NCI-H1048 (cell line): ENCODE data around the gene NFE2L1.
"Not testable (repeated sequence)": the region's sequence is repeated elsewhere in the genome, so short reads cannot be mapped to it uniquely, and the experiment has no call there.

Source experiments
- DNase-seq: peaks from one replicate; lab custom pipeline; 2025; lab: John Stamatoyannopoulos, UW

The NFE2L1 gene

DNA sequence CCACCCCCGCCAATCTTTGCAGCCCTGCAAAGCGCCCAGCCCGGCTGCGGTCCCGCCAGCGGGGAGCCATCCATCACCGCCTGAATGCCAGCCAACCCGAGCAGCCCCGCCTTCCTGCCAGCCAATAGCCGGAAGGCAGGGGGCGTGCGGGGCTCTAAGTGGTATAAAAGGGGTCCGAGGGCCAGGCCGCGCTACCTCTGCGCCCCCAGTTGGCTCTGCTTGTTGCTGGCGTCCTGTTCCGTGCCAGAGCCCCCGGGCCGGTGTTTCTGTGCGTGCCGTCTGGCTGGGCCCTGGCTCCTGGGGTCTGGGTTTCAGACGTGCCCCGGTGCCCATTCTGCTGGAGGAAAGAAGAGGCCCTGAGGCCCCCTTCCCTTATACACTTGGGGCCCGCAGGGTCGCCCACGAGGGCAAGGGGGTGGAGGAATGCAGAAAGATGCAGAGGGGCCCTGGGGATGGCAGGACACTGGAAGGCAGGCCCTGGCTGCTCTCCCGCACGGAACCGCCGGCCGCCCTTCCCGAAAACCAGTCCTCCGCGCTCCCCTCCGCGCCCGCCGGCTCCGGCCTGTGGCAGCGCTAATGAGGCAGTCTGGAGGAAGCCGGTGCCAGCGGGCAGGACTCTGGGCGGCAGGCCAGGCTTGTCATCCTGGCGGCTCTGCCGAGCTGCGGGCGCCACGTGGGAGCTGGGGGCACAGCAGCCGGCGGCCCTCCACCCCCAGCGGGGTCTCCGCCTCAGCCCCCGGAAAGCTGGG lies 24.6 kb upstream of the NFE2L1 start:
- no peak for DNase-seq

DNA sequence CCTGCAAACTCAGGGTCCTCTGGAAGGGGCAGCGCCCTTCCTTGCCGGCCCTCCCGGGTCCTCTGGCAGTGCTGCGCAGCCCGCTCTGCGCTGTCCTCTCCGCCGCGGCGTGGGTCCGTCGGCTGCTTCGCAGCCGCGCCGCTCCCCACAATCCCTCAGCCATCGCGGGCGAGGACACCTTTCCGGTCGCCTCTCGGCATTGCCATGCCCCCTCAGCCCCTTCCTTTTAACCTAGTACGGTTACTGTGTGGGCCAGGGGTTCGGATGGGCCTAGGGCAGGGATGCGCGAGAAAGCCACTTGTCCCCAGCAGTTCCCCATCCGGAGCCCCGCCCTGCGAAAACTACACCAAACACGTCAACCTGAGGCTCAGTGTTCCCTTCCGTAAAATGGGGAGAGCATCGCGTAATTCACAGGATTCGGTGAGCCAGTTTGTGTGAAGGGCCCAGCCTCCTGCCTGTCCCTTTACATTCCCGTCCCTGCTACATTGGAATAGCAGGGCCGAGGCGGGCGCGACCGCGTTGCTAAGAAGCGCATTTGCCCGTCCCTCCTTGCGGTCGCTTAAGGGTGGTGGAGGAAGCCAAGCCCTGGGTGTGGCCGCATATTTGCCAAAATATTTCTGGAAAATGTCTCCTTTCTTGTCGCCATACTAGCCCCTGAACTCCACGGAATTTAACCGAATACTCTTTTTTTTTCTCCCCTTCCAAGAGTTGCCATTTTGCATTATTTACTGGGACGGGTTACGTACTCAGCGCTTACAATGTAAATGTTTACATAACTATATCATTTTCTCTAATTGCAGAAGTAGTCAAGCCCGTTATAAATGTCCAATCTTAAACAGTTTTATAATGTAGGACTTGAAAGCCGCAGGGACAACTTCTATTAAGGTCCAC lies 23.8 kb upstream of the NFE2L1 start:
- no peak for DNase-seq

DNA sequence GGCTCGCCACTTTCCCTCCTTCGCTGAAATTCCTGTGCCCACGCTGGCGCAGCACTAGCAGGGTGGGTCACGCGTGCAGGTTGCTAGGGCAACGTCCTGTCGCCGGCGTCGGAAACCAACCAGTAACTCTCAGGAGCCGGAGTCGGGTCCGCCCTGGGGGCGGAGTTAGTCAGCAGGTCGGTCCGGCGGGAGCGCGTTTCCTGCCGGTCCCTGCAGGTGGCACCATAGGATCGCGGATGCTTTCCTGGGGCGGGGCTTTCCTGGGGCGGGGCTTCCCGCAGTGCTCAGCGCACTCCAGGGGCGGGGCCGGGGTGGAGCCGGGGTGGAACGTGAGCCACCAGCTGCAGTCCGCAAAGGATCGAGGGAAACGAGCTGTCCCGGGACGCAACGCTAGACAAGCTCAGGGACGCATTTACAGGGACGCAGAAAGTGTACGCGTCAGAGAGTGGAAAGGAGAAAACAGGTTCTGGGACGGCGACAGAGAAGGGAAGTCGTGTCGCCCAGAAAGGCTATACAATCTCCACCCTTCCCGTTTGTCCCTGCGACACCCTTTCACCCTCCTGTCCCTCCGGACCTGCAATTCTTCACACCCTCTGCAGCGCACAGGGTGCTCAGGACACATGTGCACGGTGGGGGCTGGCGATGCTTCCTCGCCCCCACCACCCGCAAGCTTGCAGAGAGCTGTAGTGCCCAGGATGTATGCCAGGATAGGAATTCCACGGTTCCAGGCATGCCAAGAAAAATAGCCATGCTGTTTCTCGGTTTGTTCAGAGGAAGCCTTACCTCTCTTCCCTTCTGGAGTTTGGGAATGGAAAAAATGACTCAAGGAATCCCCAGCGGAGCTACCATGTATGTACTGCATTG lies 22.9 kb upstream of the NFE2L1 start:
- DNase-seq: peak; percentile 89

- DNase-seq: no peak
Measured at GRCh38 chr17:48025904-48026501, 22.2 kb upstream of the NFE2L1 start.

DNA sequence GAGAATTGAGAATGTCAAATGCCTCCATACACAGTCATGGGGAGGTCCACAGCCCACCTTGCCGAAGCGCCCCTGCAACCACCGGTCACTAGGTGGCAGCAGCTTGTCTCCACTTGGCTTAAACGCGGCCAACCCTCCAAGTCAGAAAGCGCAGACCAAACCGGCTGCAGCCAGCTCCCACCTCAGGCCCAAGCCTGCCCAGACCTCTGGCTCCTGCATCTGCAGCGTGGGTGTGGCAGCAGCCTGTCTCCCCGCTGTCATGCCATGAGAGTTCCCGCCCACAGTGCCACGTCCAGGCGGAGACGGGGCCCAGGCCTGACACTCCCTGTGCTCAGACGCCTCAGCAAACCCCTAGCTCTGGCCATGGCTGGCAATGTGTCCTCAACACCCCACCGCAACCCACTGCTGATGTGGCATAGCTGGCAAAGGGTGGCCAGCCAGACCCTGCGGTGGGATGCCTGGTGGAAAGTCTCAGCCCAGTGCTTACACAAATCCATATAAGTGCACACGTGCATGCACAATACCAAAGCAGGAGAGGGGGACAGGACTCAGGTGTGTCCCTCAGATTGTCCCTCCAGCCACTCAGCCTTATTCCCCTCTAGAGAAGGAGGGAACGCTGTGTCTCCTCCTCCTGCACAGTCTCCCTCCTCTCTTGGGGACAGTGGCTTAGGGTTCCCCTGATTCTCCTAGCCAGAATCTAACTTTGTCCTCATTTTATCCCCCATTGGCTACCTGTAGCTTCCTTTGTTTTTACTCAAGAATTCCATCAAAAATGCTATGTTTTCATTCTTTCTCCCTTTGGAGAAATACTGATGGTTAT lies 21.4 kb upstream of the NFE2L1 start:
- peak; percentile 50 for DNase-seq

- DNase-seq: no peak
Measured at GRCh38 chr17:48027322-48027981, 20.7 kb upstream of the NFE2L1 start.

DNA sequence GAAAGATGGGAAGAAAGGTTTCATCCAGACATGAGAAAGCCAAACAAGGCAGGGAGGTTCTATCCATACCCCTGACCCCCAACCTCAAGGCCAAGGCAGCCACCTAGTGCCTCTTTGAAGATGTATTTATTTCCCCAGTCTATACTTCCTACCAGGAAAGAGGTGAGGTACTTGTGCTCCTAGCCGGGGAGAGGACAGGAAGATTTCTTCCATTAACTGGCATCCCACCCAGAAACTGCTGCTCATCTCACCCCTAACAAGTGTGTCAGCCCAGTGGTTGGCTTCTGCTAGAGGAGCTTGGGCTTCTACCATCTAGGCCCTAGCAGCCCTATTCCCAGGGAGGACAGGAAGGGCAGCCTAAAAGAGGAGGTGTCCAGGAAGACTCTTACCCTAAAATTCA lies 19.4 kb upstream of the NFE2L1 start:
- DNase-seq: no peak

GRCh38 chr17:48030531-48030930 lies 17.6 kb upstream of the NFE2L1 start:
- DNase-seq: no peak

DNA sequence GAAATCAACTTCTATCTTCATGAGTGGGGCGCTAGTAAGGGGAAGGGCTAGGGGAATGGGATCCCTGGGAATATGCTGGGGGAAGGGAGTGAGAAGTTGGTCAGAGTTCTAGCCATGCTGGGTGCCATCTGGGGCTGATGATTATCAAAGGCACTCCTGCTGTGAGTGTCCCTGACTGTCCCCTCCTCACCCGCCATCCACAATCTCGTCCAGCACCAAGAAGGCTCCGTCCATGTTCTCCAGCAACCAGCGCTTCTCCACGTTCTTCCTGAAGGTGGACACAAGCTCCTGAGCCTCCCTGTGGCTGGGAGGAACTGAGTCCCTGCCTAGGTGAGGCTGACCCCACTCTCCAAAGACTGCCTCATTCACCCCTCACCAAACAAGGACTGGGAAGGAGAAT lies 16.2 kb upstream of the NFE2L1 start:
- DNase-seq: no peak

DNA sequence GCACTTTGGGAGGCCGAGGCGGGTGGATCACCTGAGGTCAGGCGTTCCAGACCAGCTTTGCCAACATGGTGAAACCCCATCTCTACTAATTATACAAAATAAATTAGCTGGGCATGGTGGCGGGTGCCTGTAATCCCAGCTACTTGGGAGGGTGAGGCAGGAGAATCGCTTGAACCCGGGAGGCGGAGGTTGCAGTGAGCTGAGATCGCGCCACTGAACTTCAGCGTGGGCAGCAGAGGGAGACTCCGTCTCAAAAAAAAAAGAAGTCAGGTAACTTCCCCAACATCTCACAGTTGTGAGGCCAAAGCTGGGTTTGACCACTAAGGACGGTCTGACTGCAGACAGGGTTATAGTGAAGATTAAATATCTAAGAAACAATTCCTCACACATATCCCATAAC lies 13.4 kb upstream of the NFE2L1 start:
- DNase-seq: not testable (repeated sequence)

DNA sequence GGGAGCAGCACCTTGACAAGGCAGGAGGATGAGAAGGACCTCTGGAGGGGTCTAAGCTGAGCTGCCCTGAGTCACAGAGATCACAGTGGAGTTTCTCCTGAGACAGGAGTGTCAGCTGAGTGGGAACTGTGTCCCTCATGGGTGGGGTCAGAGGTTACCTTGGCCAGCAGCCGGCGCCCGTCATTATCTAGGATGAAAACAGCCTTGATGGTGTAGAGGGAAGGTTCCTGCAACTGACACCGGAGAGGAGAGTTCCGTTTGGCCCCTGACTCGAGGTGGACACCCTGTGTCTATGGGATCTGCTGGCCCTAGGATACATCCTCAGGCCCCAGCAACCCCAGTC lies 11.5 kb upstream of the NFE2L1 start:
- no peak for DNase-seq

DNA sequence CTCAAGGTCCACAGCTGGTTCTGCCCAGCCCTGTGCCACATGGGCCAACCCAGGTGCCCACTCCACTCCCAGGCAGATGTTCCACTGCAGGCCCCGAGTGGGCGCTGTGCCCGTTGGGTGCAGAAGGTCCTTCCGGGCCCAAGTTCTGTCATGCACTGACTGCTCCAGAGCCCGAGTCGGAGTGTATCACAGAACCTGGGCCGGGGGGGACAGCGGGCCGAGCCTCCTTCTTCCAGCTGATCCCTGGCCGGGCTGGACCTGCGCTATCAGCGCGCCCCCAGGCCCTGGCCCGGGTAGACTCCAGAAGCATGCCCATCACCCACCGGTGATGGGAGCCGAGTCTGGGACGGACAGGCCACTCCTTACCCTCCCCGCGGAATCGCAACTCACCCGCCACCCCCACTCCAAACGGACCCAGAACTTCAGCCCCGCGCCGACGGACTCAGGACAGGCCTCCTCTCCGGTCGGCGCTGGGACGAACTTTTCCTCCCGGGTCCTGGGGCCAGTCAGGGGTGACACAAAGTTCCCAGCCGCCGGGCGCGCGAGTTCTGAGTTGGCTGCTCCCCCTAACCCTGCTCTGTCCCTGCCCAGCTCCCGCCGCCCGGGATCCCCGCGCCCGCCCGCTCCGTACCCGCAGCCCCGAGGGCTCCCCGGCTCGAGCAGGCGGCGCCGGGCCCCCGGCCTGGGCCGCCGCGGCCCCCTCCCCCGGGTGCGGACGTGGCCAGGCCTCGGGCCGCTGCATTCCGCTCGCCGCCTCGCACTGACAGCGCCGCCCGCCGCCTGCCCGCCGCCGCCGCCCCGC lies 10.9 kb upstream of the NFE2L1 start, which contains the start of gene COPZ2:
COPZ2 (minus strand) TSS at position 762 of the 802 bp plus-strand sequence; CDS start at position 742, 20 bp downstream.
- DNase-seq: no peak

GRCh38 chr17:48037838-48038323 lies 10.3 kb upstream of the NFE2L1 start:
- DNase-seq: no peak

DNA sequence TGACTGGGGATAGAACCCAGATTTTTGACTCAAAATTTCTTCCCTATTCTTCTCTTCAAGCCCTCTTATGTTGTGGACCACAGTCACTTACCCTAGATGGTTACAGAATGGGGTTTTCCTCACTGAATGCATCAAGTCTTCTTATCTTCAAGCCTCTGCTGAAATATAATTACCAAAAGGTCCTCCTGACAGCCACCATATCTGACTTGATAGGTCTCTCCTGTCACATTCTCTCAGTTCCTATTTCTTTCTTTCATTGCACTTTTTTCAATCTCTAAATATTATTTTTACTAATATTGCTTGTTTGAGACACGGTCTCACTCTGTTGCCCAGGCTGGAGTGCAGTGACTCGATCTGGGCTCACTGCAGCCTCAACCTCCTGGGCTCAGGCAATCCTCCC lies 9.5 kb upstream of the NFE2L1 start:
- DNase-seq: no peak

DNA sequence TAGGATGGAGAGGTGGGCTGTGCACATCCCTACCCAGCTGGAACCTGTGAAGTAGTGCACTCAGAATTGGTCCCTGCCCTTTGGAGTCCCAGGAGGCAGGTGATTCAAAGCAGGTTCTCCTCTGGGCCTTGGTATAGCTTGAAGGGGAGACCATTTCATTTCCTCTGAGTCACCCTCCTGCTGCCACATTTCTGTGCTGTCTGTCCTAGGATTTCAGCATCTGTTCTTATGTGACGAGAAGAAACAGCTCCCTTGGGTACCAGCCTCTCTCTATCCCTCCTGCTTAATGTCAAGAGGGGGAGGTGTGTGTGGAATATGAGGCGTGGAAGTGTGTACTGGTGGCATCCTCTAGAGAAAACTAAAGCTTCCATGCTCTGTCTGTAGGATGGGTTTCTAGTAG lies 5.0 kb upstream of the NFE2L1 start:
- no peak for DNase-seq

GRCh38 chr17:48044851-48045250 lies 3.3 kb upstream of the NFE2L1 start:
- DNase-seq: no peak

GRCh38 chr17:48045316-48046001 lies 2.7 kb upstream of the NFE2L1 start:
- DNase-seq: no peak

GRCh38 chr17:48046296-48046695 lies 1.9 kb upstream of the NFE2L1 start:
- no peak for DNase-seq
